Dermis blood vessel endothelial cell (primary cell): Measurements from ENCODE around the gene USP51. TPM values are rescaled to one million over a fixed set of nuclear protein-coding genes. Genes with fewer than 3 reads are reported as not detected.
"Not testable (repeated sequence)": the region's sequence is repeated elsewhere in the genome, so short reads cannot be mapped to it uniquely, and the experiment has no call there.

ENCODE experiments used
- DNase-seq: peaks from one replicate; pipeline ENCODE4 v3.0.0; 2010
- total RNA-seq: library from RNA; depleted of rRNA; stranded (reverse); fragments of >200 nt; gene quantifications from 2 replicates; pipeline ENCODE4 v1.2.3, GENCODE V29; 2014

The USP51 gene
- total RNA-seq, 1 donor from 2014 or later, result 1.2 TPM

DNA sequence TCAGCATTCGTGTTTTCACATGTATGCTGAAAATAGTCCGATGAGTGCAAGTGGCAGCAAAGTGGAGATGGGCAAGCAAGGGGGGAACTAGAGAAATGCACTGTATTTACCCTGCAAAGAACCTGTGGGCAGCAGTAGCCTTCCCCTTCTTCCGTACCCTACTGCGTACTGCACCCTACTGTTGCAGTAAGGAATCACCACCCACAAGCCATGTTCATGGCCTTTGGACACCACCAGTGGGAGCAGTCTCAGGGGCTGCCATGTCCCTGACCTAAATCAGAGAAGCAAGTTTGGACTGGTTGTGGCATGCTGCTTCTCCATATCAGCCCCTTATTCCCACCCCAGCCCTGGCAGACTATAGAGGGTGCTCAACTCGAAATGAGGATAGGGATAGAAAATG is 25.6 kb downstream of the USP51 start:
- DNase-seq, result not testable (repeated sequence)

DNA sequence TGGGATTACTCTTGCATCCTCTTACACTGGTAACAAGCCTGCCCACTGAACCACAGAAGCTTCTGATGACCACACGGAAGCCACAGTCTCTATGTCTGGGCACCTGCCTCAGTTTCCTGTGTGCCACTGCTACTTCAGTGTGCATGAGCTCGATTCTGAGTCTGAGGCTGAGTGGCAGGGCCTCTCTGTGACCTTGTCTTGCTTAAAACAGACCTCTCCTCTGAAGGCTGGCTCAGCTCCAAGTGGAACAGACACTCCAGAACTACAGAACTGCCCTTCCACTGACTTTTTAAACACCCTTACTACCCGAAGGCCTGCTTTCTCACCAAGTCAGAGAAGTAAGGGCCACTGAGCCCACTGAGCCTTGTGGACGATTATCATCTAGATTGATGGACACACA is 29.7 kb downstream of the USP51 start:
- DNase-seq, result not testable (repeated sequence)

GRCh38 chrX:55459426-55459825 is 30.2 kb downstream of the USP51 start:
- DNase-seq, result not testable (repeated sequence)

DNA sequence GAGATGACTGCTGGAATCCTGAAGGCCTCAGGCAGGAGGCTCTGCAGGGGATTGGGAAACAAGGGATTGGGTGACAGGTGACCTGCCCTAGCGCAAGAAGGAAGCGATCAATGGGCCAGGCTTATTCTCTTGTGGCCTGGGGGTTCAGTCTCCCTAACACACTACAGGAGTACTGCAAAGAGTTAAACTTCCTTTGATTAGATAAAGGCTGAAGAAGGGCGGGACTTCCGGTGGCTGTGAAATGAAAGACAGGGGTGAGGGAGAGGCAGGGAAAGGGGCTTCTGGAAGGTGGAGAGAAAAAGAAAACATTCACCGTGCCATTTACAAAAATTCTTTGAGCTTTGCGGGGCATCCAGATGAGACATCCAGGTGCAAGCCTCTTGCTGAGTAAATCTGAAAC is 33.9 kb downstream of the USP51 start:
- not testable (repeated sequence) for DNase-seq

DNA sequence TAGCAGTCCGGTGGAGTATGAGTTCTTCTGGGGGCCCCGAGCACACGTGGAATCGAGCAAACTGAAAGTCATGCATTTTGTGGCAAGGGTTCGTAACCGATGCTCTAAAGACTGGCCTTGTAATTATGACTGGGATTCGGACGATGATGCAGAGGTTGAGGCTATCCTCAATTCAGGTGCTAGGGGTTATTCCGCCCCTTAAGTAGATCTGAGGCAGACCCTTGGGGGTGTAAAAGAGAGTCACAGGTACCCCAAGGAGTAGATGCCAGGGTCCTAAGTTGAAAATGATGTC is 36.9 kb downstream of the USP51 start:
- DNase-seq, result no peak

GRCh38 chrX:55451990-55452832 is 37.4 kb downstream of the USP51 start, which contains the start of gene MAGEH1:
MAGEH1 (plus strand) TSS chrX:55452127; CDS start chrX:55452375, 248 bp downstream.
- peak; percentile 77 for DNase-seq

- no peak for DNase-seq
These were observed 38.0 kb downstream of the USP51 start for GRCh38 chrX:55451626-55451989.

- DNase-seq, result no peak
These were observed 38.5 kb downstream of the USP51 start for GRCh38 chrX:55451141-55451540.

GRCh38 chrX:55450259-55450658 is 39.4 kb downstream of the USP51 start:
- peak; percentile 25 for DNase-seq

DNA sequence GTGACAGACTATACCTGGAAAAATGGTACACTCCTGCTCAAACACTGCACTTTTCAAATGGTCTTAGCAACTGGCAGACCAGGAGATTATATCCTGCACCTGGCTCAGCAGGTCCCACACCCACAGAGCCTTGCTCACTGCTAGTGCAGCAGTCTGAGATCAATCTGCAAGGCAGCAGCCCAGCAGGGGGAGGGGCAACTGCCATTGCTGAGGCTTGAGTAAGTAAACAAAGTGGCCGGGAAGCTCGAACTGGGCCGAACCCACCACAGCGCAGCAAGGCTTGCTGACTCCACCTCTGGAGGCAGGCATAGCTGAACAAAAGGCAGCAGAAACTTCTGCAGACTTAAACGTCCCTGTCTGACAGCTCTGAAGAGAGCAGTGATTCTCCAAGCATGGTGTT is 46.2 kb downstream of the USP51 start:
- not testable (repeated sequence) for DNase-seq

Other genes with a start within 250 kb of the USP51 start
- gene PAGE3, start 224.9 kb downstream of the USP51 start, total RNA-seq, result not detected in 2 replicates
- gene MAGEH1, start 37.7 kb downstream of the USP51 start, total RNA-seq, result 15.9 and 32.5 TPM in 2 replicates
- not detected in 2 replicates for gene FOXR2, start 133.6 kb upstream of the USP51 start, total RNA-seq
- gene RRAGB, start 227.9 kb upstream of the USP51 start, total RNA-seq, result 19.5 and 24.3 TPM in 2 replicates